ENCODE measurements around the gene ANAPC2.

Gene ANAPC2

GRCh38 chr9:137134191-137134590, 54.2 kb downstream of the ANAPC2 start:
- peaks cover 63% of the 10 kb centered on the region for H3K27me3 ChIP-seq (ENCODE audit: insufficient read depth, low read length)
- no peak overlapping the region for H3K4me3 ChIP-seq (ENCODE audit: low read length)
- 87% methylated on average over 4 of the region's 4 CpGs for WGBS

GRCh38 chr9:137130176-137130755, 58.1 kb downstream of the ANAPC2 start:
- Histone ChIP-seq H3K36me3 (ENCODE audit: insufficient read depth, low read length) (no peaks in the 10 kb centered on the region), H3K27me3 (ENCODE audit: insufficient read depth, low read length) (peaks cover 33% of the 10 kb centered on the region), H3K9me3 (ENCODE audit: insufficient read depth, low read depth, low read length) (no peaks in the 10 kb centered on the region), H3K4me1 (ENCODE audit: insufficient read depth, low read length) (no peaks in the 10 kb centered on the region), H3K27ac (ENCODE audit: low read depth, low read length) (no peak overlapping the region), H3K9ac (ENCODE audit: low read depth, low read length) (peak overlapping the region; percentile 96), H3K4me3 (ENCODE audit: low read length) (peak overlapping the region; percentile 99)
- WGBS: 4% methylated on average over 58 of the region's 58 CpGs

More at GRCh38 chr9:137134191-137134590, 54.2 kb downstream of the ANAPC2 start:
- Histone ChIP-seq H3K27ac (ENCODE audit: low read depth, low read length) (no peak overlapping the region), H3K36me3 (ENCODE audit: insufficient read depth, low read length) (no peaks in the 10 kb centered on the region), H3K9ac (ENCODE audit: low read depth, low read length) (no peak overlapping the region), H3K4me1 (ENCODE audit: insufficient read depth, low read length) (no peaks in the 10 kb centered on the region), H3K9me3 (ENCODE audit: insufficient read depth, low read depth, low read length) (no peaks in the 10 kb centered on the region)

- Histone ChIP-seq H3K9me3 (ENCODE audit: insufficient read depth, low read depth, low read length) (no peaks in the 10 kb centered on the region), H3K36me3 (ENCODE audit: insufficient read depth, low read length) (no peaks in the 10 kb centered on the region), H3K9ac (ENCODE audit: low read depth, low read length) (peak overlapping the region; percentile 96), H3K27me3 (ENCODE audit: insufficient read depth, low read length) (peaks cover 29% of the 10 kb centered on the region), H3K4me1 (ENCODE audit: insufficient read depth, low read length) (no peaks in the 10 kb centered on the region), H3K27ac (ENCODE audit: low read depth, low read length) (peak overlapping the region; percentile 34; the same call in 1 of the 2 replicates), H3K4me3 (ENCODE audit: low read length) (peak overlapping the region; percentile 99)
- whole genome bisulfite sequencing: under 1% methylated on average over 86 of the region's 86 CpGs
Observed at GRCh38 chr9:137129456-137130175, 58.7 kb downstream of the ANAPC2 start.

GRCh38 chr9:137128862-137129455, 59.4 kb downstream of the ANAPC2 start:
- H3K36me3 ChIP-seq (ENCODE audit: insufficient read depth, low read length): no peaks in the 10 kb centered on the region
- no peaks in the 10 kb centered on the region for H3K9me3 ChIP-seq (ENCODE audit: insufficient read depth, low read depth, low read length)
- no peaks in the 10 kb centered on the region for H3K4me1 ChIP-seq (ENCODE audit: insufficient read depth, low read length)
- 22% methylated on average over 37 of the region's 37 CpGs for WGBS
- peak overlapping the region; percentile 96 for H3K9ac ChIP-seq (ENCODE audit: low read depth, low read length)
- H3K27me3 ChIP-seq (ENCODE audit: insufficient read depth, low read length): peaks cover 29% of the 10 kb centered on the region
- H3K4me3 ChIP-seq (ENCODE audit: low read length): peak overlapping the region; percentile 99
- H3K27ac ChIP-seq (ENCODE audit: low read depth, low read length): no peak overlapping the region; the same call in 1 of the 2 replicates

- Histone ChIP-seq H3K9me3 (ENCODE audit: insufficient read depth, low read depth, low read length) (no peaks in the 10 kb centered on the region), H3K4me3 (ENCODE audit: low read length) (peak overlapping the region; percentile 99), H3K36me3 (ENCODE audit: insufficient read depth, low read length) (no peaks in the 10 kb centered on the region), H3K27me3 (ENCODE audit: insufficient read depth, low read length) (peaks cover 28% of the 10 kb centered on the region), H3K4me1 (ENCODE audit: insufficient read depth, low read length) (no peaks in the 10 kb centered on the region), H3K27ac (ENCODE audit: low read depth, low read length) (no peak overlapping the region), H3K9ac (ENCODE audit: low read depth, low read length) (no peak overlapping the region)
- 79% methylated on average over 19 of the region's 19 CpGs for WGBS
Observed at GRCh38 chr9:137128158-137128861, 60.0 kb downstream of the ANAPC2 start.

GRCh38 chr9:137127301-137128157, 60.8 kb downstream of the ANAPC2 start:
- Histone ChIP-seq H3K9me3 (ENCODE audit: insufficient read depth, low read depth, low read length) (no peaks in the 10 kb centered on the region), H3K27me3 (ENCODE audit: insufficient read depth, low read length) (peaks cover 22% of the 10 kb centered on the region), H3K9ac (ENCODE audit: low read depth, low read length) (no peak overlapping the region), H3K4me1 (ENCODE audit: insufficient read depth, low read length) (no peaks in the 10 kb centered on the region), H3K27ac (ENCODE audit: low read depth, low read length) (no peak overlapping the region), H3K36me3 (ENCODE audit: insufficient read depth, low read length) (no peaks in the 10 kb centered on the region), H3K4me3 (ENCODE audit: low read length) (0 out of 2 replicates have a peak overlapping the region, but pooled peaks have one; percentile 99)
- WGBS: 73% methylated on average over 21 of the region's 24 CpGs

- Histone ChIP-seq H3K4me1 (ENCODE audit: insufficient read depth, low read length) (no peaks in the 10 kb centered on the region), H3K9me3 (ENCODE audit: insufficient read depth, low read depth, low read length) (no peaks in the 10 kb centered on the region), H3K27me3 (ENCODE audit: insufficient read depth, low read length) (peaks cover 19% of the 10 kb centered on the region), H3K4me3 (ENCODE audit: low read length) (no peak overlapping the region), H3K27ac (ENCODE audit: low read depth, low read length) (no peak overlapping the region), H3K36me3 (ENCODE audit: insufficient read depth, low read length) (no peaks in the 10 kb centered on the region), H3K9ac (ENCODE audit: low read depth, low read length) (no peak overlapping the region)
- 96% methylated on average over 3 of the region's 3 CpGs for WGBS
Observed at GRCh38 chr9:137126786-137127185, 61.6 kb downstream of the ANAPC2 start.
